Hepatocyte (in vitro differentiated cells): ENCODE results near the gene PLEKHG7. TPM values are rescaled to one million over a fixed set of nuclear protein-coding genes. Genes with fewer than 3 reads are reported as not detected.

ENCODE experiments used
- DNase-seq: peaks from one replicate; pipeline ENCODE4 v3.0.0-alpha.2; 2016; ENCODE audit warnings: low spot score
- H2AFZ ChIP-seq: fragments of 200-600 bp; sonication (generic); 2 replicates; pipeline ENCODE4 v1.6.0; 2016; ENCODE audit warnings: antibody characterized with exemption, mild to moderate bottlenecking
- H3K27ac ChIP-seq: fragments of 200-600 bp; sonication (generic); 2 replicates; pipeline ENCODE4 v1.5.1; 2016; ENCODE audit warnings: mild to moderate bottlenecking
- H3K27me3 ChIP-seq: fragments of 200-600 bp; sonication (generic); 2 replicates; pipeline ENCODE4 v1.6.1; 2016
- H3K36me3 ChIP-seq: fragments of 200-600 bp; sonication (generic); replicated peaks from 2 replicates; pipeline ENCODE4 v1.5.1; 2016; ENCODE audit warnings: low read depth; ENCODE audit not compliant: insufficient read depth
- H3K4me1 ChIP-seq: fragments of 200-600 bp; sonication (generic); 2 replicates; pipeline ENCODE4 v1.5.1; 2016; ENCODE audit warnings: mild to moderate bottlenecking, moderate library complexity; ENCODE audit not compliant: insufficient read depth
- H3K4me2 ChIP-seq: fragments of 200-600 bp; sonication (generic); 2 replicates; pipeline ENCODE4 v1.6.0; 2016
- H3K4me3 ChIP-seq: fragments of 200-600 bp; sonication (generic); 2 replicates; pipeline ENCODE4 v1.5.1; 2016; ENCODE audit warnings: mild to moderate bottlenecking
- H3K79me2 ChIP-seq: fragments of 200-600 bp; sonication (generic); 2 replicates; pipeline ENCODE4 v1.6.0; 2017; ENCODE audit warnings: mild to moderate bottlenecking
- H3K9me2 ChIP-seq: fragments of 200-600 bp; sonication (generic); replicated peaks from 2 replicates; pipeline ENCODE4 v1.6.0; 2017; ENCODE audit warnings: mild to moderate bottlenecking; ENCODE audit not compliant: insufficient read depth
- H3K9me3 ChIP-seq: fragments of 200-600 bp; sonication (generic); 2 replicates; pipeline ENCODE4 v1.5.1; 2016; ENCODE audit warnings: low read depth, mild to moderate bottlenecking
- H4K20me1 ChIP-seq: fragments of 200-600 bp; sonication (generic); 2 replicates; pipeline ENCODE4 v1.6.0; 2016; ENCODE audit warnings: mild to moderate bottlenecking; ENCODE audit not compliant: insufficient read depth, poor library complexity, severe bottlenecking
- EZH2 ChIP-seq: fragments of 200-600 bp; sonication (generic); IDR thresholded peaks from 2 replicates; pipeline ENCODE4 v1.6.1; 2016; ENCODE audit warnings: antibody characterized with exemption, mild to moderate bottlenecking, borderline replicate concordance
- EZH2phosphoT487 ChIP-seq: fragments of 200-600 bp; sonication (generic); IDR thresholded peaks from one replicate; pipeline ENCODE4 v1.6.1; 2018; ENCODE audit warnings: antibody characterized with exemption, mild to moderate bottlenecking, low read depth, moderate library complexity; ENCODE audit not compliant: unreplicated experiment, severe bottlenecking
- WGBS: methylation state at CpG from one replicate; pipeline ENCODE4 v1.1.6; 2016; ENCODE audit warnings: low lambda C conversion rate; ENCODE audit errors: missing lambda C conversion rate; 5-methylcytosine and 5-hydroxymethylcytosine counted together
- polyA plus RNA-seq: library from polyadenylated mRNA; unstranded; fragments of >200 nt; fragmentation: Nextera tagmentation; extraction: Ambion mirVana; gene quantifications from 2 replicates; pipeline ENCODE4 v1.2.1, GENCODE V29; 2016
- total RNA-seq: library from RNA; depleted of rRNA; stranded (reverse); fragments of >200 nt; gene quantifications from 2 replicates; pipeline ENCODE4 v1.2.3, GENCODE V29; 2014
- TF ChIP-seq, protein P1 (sequence below): fragments of 200-600 bp; sonication (generic); IDR thresholded peaks from 2 replicates; pipeline ENCODE4 v1.5.1; 2016; ENCODE audit warnings: antibody characterized with exemption, mild to moderate bottlenecking; ENCODE audit not compliant: poor library complexity

PLEKHG7 gene
- total and polyA plus RNA-seq, 2 experiments from 2014 or later: 0.17 to 0.94 TPM

DNA sequence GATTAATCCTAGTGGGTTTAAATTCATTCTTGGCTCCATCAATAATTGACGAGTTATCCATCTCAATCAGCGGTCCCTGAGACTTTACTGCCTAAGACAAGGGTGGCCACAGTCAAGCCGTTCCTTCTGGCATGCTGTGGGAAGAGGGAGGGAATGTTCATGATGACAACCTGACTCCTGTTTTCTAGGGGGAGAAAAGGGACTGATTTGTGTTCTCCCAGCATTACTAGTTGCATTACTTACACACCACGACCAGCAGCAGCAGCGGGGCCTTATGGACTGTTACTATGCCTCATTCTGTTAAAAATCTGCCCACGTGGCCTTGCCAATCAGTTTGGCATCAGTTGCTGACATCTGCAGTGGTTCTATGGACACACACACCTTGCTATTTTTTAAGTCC is 29.9 kb downstream of the PLEKHG7 start:
- H4K20me1 ChIP-seq: no peaks in the 10 kb centered on the region
- H3K27ac ChIP-seq: no peak overlapping the region
- H3K4me3 ChIP-seq: no peak overlapping the region
- H2AFZ ChIP-seq: no peak overlapping the region
- H3K4me1 ChIP-seq: no peaks in the 10 kb centered on the region
- H3K79me2 ChIP-seq: no peaks in the 10 kb centered on the region
- no peaks in the 10 kb centered on the region for H3K9me2 ChIP-seq
- no peaks in the 10 kb centered on the region for H3K27me3 ChIP-seq
- 87% methylated on average over 6 of the region's 6 CpGs for WGBS
- no peak for DNase-seq
- TF ChIP-seq EZH2phosphoT487 (no peak), EZH2 (no peak)
- TF ChIP-seq, protein P1, sequence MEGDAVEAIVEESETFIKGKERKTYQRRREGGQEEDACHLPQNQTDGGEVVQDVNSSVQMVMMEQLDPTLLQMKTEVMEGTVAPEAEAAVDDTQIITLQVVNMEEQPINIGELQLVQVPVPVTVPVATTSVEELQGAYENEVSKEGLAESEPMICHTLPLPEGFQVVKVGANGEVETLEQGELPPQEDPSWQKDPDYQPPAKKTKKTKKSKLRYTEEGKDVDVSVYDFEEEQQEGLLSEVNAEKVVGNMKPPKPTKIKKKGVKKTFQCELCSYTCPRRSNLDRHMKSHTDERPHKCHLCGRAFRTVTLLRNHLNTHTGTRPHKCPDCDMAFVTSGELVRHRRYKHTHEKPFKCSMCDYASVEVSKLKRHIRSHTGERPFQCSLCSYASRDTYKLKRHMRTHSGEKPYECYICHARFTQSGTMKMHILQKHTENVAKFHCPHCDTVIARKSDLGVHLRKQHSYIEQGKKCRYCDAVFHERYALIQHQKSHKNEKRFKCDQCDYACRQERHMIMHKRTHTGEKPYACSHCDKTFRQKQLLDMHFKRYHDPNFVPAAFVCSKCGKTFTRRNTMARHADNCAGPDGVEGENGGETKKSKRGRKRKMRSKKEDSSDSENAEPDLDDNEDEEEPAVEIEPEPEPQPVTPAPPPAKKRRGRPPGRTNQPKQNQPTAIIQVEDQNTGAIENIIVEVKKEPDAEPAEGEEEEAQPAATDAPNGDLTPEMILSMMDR: no peak
- no peak overlapping the region for H3K4me2 ChIP-seq
- H3K36me3 ChIP-seq: no peaks in the 10 kb centered on the region
- H3K9me3 ChIP-seq: no peaks in the 10 kb centered on the region

DNA sequence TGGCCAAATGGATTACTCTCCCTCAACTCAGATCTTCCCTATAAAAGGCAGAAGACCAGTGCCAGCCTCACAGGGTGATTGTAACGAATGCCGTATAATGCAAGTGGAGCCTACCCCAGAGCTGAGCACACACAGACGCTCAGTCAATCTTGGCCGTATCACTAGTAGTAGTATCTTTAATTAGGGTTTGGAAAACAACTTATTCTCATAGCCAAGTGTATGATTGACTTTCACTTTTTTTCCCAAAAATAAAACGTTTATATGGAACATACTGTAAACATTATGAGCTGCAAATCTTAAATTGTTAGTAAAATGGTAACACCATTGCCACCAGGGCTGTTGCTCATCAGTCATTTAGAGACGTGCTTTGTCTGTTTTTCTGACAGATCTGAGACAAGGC is 30.4 kb downstream of the PLEKHG7 start:
- Histone ChIP-seq H3K27ac (no peak overlapping the region), H3K36me3 (no peaks in the 10 kb centered on the region), H3K4me1 (no peaks in the 10 kb centered on the region), H2AFZ (no peak overlapping the region), H3K9me3 (no peaks in the 10 kb centered on the region), H3K27me3 (no peaks in the 10 kb centered on the region), H3K4me3 (no peak overlapping the region), H4K20me1 (no peaks in the 10 kb centered on the region), H3K9me2 (no peaks in the 10 kb centered on the region), H3K4me2 (no peak overlapping the region), H3K79me2 (no peaks in the 10 kb centered on the region)
- 88% methylated on average over 6 of the region's 6 CpGs for WGBS
- DNase-seq: no peak
- TF ChIP-seq, protein P1: no peak
- TF ChIP-seq EZH2 (no peak), EZH2phosphoT487 (no peak)

DNA sequence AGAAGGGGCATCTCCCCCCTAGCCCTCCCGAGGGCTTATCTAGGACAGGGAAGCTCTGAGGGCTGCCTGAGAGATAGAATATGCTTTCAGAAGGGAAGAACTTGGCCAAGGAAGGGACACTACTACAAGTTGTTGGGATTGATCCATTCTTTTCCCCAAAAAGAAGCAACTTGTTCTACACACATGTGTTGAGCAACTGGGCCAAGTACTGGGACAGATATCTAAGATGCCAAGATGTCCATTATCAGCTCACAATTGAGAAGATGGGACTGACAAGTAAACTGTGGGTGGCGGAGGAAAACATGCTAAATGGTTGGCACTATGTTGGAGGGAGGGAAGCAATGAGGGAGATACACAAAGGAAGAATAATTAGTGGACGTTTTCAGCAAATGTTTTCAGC is 30.9 kb downstream of the PLEKHG7 start:
- no peak overlapping the region for H2AFZ ChIP-seq

More for the DNA sequence above, 30.9 kb downstream of the PLEKHG7 start:
- no peaks in the 10 kb centered on the region for H3K4me1 ChIP-seq
- WGBS: 70% methylated on average over 3 of the region's 3 CpGs
- H4K20me1 ChIP-seq: no peaks in the 10 kb centered on the region
- H3K36me3 ChIP-seq: no peaks in the 10 kb centered on the region
- no peak overlapping the region for H3K27ac ChIP-seq
- H3K79me2 ChIP-seq: no peaks in the 10 kb centered on the region
- H3K9me3 ChIP-seq: no peaks in the 10 kb centered on the region
- DNase-seq: no peak
- H3K4me3 ChIP-seq: no peak overlapping the region
- no peaks in the 10 kb centered on the region for H3K9me2 ChIP-seq
- H3K27me3 ChIP-seq: no peaks in the 10 kb centered on the region
- TF ChIP-seq EZH2phosphoT487 (no peak), EZH2 (no peak)
- TF ChIP-seq, protein P1: no peak
- no peak overlapping the region for H3K4me2 ChIP-seq
